Activated B cell treated with CpG ODN at 0.5 μM for 24 hours (primary cell): ENCODE results near the gene RPUSD3. TPM values are rescaled to one million over a fixed set of nuclear protein-coding genes. Genes with fewer than 3 reads are reported as not detected.
"Not testable (repeated sequence)": the region's sequence is repeated elsewhere in the genome, so short reads cannot be mapped to it uniquely, and the experiment has no call there.

Source experiments
- ATAC-seq: fragments of 200-7000 bp; cut with Tn5 transposase; one replicate; pipeline ENCODE4 v1.10.0; 2021; ENCODE audit warnings: low read depth, mild to moderate bottlenecking, moderate library complexity
- CTCF ChIA-PET: fragments of 350-600 bp; sonication (Branson Sonifier 250); formaldehyde crosslinking; loops from one replicate; lab custom pipeline; 2021; ENCODE audit warnings: antibody characterized with exemption; lab: Charles Lee
- POLR2A ChIA-PET: fragments of 350-600 bp; sonication (Branson Sonifier 250); formaldehyde crosslinking; loops from one replicate; lab custom pipeline; 2021; ENCODE audit warnings: antibody characterized with exemption; lab: Charles Lee
- DNase-seq: peaks from one replicate; pipeline ENCODE4 v3.0.0; 2022
- H3K27ac Mint-ChIP-seq: one replicate; pipeline ENCODE4 v1.8.0; 2020; ENCODE audit warnings: mixed read lengths
- H3K27me3 Mint-ChIP-seq: one replicate; pipeline ENCODE4 v1.8.0; 2021; ENCODE audit warnings: mixed read lengths
- H3K36me3 Mint-ChIP-seq: one replicate; pipeline ENCODE4 v1.8.0; 2021; ENCODE audit warnings: low read depth, mixed read lengths
- H3K4me1 Mint-ChIP-seq: one replicate; pipeline ENCODE4 v1.8.0; 2021; ENCODE audit warnings: mixed read lengths
- H3K4me3 Mint-ChIP-seq: one replicate; pipeline ENCODE4 v1.8.0; 2020; ENCODE audit warnings: mild to moderate bottlenecking, mixed read lengths
- H3K9me3 Mint-ChIP-seq: one replicate; pipeline ENCODE4 v1.8.0; 2020; ENCODE audit warnings: mixed read lengths
- CTCF ChIP-seq: fragments of 200-600 bp; IDR thresholded peaks from one replicate; pipeline ENCODE4 v1.8.0; 2022; ENCODE audit warnings: antibody characterized with exemption, mild to moderate bottlenecking
- intact Hi-C: fragments of 100-400 bp; cut with micrococcal nuclease; formaldehyde crosslinking; loops from one replicate; pipeline ENCODE4 v1.15.1; 2024
- total RNA-seq: library from RNA; stranded (reverse); gene quantifications from 2 replicates; pipeline ENCODE4 v1.2.3, GENCODE V29; 2022

The RPUSD3 gene
- total RNA-seq, 1 donor from 2014 or later: 55.7 TPM

GRCh38 chr3:9875448-9875847 lies 31.6 kb upstream of the RPUSD3 start:
- Mint-ChIP-seq H3K27me3 (peaks cover 7% of the 10 kb centered on the region), H3K9me3 (no peaks in the 10 kb centered on the region), H3K36me3 (no peaks in the 10 kb centered on the region), H3K27ac (no peak overlapping the region), H3K4me3 (no peak overlapping the region), H3K4me1 (no peaks in the 10 kb centered on the region)
- no peak for ATAC-seq
- intact Hi-C loops: no loop called here
- CTCF ChIA-PET: no interaction called here
- TF ChIP-seq CTCF: no peak
- POLR2A ChIA-PET: no interaction called here
- DNase-seq: no peak

GRCh38 chr3:9872067-9872466 lies 28.3 kb upstream of the RPUSD3 start:
- ATAC-seq, H3K4me3 Mint-ChIP-seq, CTCF ChIA-PET, POLR2A ChIA-PET, H3K27me3 Mint-ChIP-seq, DNase-seq, H3K4me1 Mint-ChIP-seq, H3K36me3 Mint-ChIP-seq, H3K27ac Mint-ChIP-seq, intact Hi-C loops, H3K9me3 Mint-ChIP-seq: not testable (repeated sequence)

DNA sequence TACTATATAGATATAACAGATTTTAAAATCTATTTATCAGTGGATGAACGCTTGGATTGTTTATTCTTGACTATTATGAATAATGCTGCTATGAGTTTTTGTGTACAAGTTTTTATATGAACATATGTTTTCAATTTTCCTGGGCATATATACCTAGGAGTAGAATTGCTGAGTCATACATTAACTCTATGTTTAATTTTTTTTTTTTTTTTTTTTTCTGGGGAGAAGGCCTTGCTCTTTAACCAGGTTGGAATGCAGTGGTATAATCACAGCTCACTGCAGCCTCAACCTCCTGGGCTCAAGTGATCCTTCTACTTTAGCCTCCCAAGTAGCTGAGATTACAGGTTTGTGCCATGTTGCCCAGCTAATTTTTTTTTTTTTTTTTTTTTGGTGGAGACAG lies 27.2 kb upstream of the RPUSD3 start:
- no peaks in the 10 kb centered on the region for H3K9me3 Mint-ChIP-seq
- no peaks in the 10 kb centered on the region for H3K4me1 Mint-ChIP-seq
- H3K27ac Mint-ChIP-seq: no peak overlapping the region
- no peaks in the 10 kb centered on the region for H3K36me3 Mint-ChIP-seq
- H3K27me3 Mint-ChIP-seq: no peaks in the 10 kb centered on the region
- no peak for TF ChIP-seq CTCF
- no peak overlapping the region for H3K4me3 Mint-ChIP-seq
- ChIA-PET POLR2A (interaction anchor here (0.7 kb wide), 1 partner anchor 148 kb away, joined by 10 read pairs; no protein-coding TSS in a partner anchor), CTCF (no interaction called here)
- DNase-seq (no peak), ATAC-seq (no peak)
- intact Hi-C loops: no loop called here

GRCh38 chr3:9869955-9870354 lies 26.1 kb upstream of the RPUSD3 start:
- TF ChIP-seq CTCF: no peak
- no peaks in the 10 kb centered on the region for H3K4me1 Mint-ChIP-seq
- no peak overlapping the region for H3K4me3 Mint-ChIP-seq
- intact Hi-C loops: no loop called here
- no peak overlapping the region for H3K27ac Mint-ChIP-seq
- H3K9me3 Mint-ChIP-seq: no peaks in the 10 kb centered on the region
- DNase-seq (no peak), ATAC-seq (no peak)
- H3K36me3 Mint-ChIP-seq: no peaks in the 10 kb centered on the region
- CTCF ChIA-PET: no interaction called here
- H3K27me3 Mint-ChIP-seq: no peaks in the 10 kb centered on the region
- POLR2A ChIA-PET: no interaction called here

DNA sequence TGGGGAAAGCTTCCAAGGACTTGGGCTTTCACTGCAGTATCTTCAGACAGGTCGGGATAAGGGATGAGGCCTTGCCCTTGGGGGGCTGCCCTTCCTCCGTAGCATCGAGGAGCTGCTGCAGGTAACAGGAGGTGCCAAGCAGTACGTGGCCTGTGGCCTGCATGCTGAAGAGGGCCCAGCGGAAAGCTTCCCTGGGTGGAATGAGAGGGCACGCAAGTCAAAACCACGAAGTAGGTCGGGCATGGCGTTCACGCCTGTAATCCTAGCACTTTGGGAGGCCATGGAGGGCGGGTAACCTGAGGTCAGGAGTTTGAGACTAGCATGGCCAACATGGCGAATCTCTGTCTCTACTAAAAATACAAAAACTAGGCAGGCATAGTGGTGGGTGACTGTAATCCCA lies 23.3 kb upstream of the RPUSD3 start:
- Mint-ChIP-seq H3K36me3 (no peaks in the 10 kb centered on the region), H3K27me3 (peaks cover 3% of the 10 kb centered on the region), H3K4me1 (peaks cover 2% of the 10 kb centered on the region), H3K27ac (no peak overlapping the region), H3K4me3 (no peak overlapping the region), H3K9me3 (no peaks in the 10 kb centered on the region)
- no peak for TF ChIP-seq CTCF
- DNase-seq (no peak), ATAC-seq (no peak)
- intact Hi-C loops: no loop called here
- ChIA-PET POLR2A (no interaction called here), CTCF (no interaction called here)

- H3K9me3 Mint-ChIP-seq: no peaks in the 10 kb centered on the region
- H3K27ac Mint-ChIP-seq: no peak overlapping the region
- H3K4me3 Mint-ChIP-seq: no peak overlapping the region
- intact Hi-C loops: no loop called here
- no peaks in the 10 kb centered on the region for H3K36me3 Mint-ChIP-seq
- DNase-seq (no peak), ATAC-seq (no peak)
- TF ChIP-seq CTCF: no peak
- ChIA-PET POLR2A (no interaction called here), CTCF (interaction anchor here (0.6 kb wide), 1 partner anchor 807 kb away, joined by 5 read pairs; no protein-coding TSS in a partner anchor)
- peaks cover 2% of the 10 kb centered on the region for H3K4me1 Mint-ChIP-seq
- H3K27me3 Mint-ChIP-seq: peaks cover 7% of the 10 kb centered on the region
These were observed 22.8 kb upstream of the RPUSD3 start for GRCh38 chr3:9866639-9867038.

DNA sequence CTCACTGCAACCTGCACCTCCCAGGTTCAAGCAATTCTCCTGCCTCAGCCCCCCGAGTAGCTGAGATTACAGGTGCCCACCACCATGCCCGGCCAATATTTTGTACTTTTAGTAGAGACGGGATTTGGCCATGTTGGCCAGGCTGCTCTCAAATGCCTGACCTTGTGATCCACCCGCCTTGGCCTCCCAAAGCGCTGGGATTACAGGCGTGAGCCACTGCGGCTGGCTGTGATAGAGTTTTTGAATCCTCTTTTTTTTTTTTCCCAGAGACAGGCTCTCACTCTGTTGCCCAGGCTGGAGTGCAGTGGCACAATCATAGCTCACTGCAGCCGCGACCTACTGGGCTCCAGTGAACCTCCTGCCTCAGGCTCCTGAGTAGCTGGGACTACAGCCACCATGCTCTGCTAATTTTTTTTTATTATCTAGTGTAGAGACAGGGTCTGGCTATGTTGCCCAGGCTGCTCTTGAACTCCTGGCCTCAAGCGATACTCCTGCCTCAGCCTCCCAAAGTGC lies 21.4 kb upstream of the RPUSD3 start:
- CTCF ChIA-PET, H3K36me3 Mint-ChIP-seq, H3K4me1 Mint-ChIP-seq, H3K27ac Mint-ChIP-seq, ATAC-seq, H3K27me3 Mint-ChIP-seq, H3K9me3 Mint-ChIP-seq, POLR2A ChIA-PET, intact Hi-C loops, H3K4me3 Mint-ChIP-seq, DNase-seq: not testable (repeated sequence)
